Suprapubic skin (tissue), 4 donors: ENCODE results near the gene CCDC201.

Experiments
- CTCF ChIP-seq, 2 donors: fragments of 200-600 bp in 1 of 2; fragments of 450-650 bp in 1 of 2; sonication (generic) in 1 of 2; IDR thresholded peaks; one replicate each; pipeline ENCODE4 v1.5.1; 2016 to 2019; ENCODE audit warnings: antibody characterized with exemption in 2 of 2, mild to moderate bottlenecking in 1 of 2, moderate library complexity in 1 of 2
- POLR2A ChIP-seq, 2 donors: fragments of 450-650 bp; IDR thresholded peaks; one replicate each; pipeline ENCODE4 v1.6.1; 2017; ENCODE audit warnings: antibody characterized with exemption in 2 of 2, mild to moderate bottlenecking in 2 of 2, moderate library complexity in 2 of 2
- POLR2AphosphoS5 ChIP-seq, 3 donors: sonication (generic); formaldehyde crosslinking; IDR thresholded peaks; one replicate each; pipeline ENCODE4 v1.6.1; 2017; ENCODE audit warnings: antibody characterized with exemption in 3 of 3

- TF ChIP-seq POLR2A (IDR thresholded peaks at IDR 0.05): no peak
- peak; percentile 86 to 91 for TF ChIP-seq CTCF (IDR thresholded peaks at IDR 0.05)
- no peak for TF ChIP-seq POLR2AphosphoS5 (IDR thresholded peaks at IDR 0.05)
Measured at GRCh38 chr7:45917658-45918057, 44.8 kb upstream of the CCDC201 start.
